Spinal cord (tissue), 10 donors: ENCODE results near the gene PEA15. TPM values are rescaled to one million over a fixed set of nuclear protein-coding genes. Genes with fewer than 3 reads are reported as not detected.

ENCODE experiments used
- DNase-seq, 6 donors: peaks; one replicate each; pipeline versions ENCODE4 v3.0.0 to v3.0.0-alpha.2; 2013 to 2015; ENCODE audit warnings: low spot score in 6 of 6, low read depth in 4 of 6
- H3K27ac ChIP-seq: one replicate; pipeline ENCODE4 v1.5.1; 2013; ENCODE audit warnings: low read depth, low read length, control low read depth
- H3K27me3 ChIP-seq: one replicate; pipeline ENCODE4 v1.6.1; 2013; ENCODE audit warnings: low read length; ENCODE audit not compliant: control insufficient read depth, insufficient read depth
- H3K36me3 ChIP-seq: one replicate; pipeline ENCODE4 v1.6.1; 2013; ENCODE audit warnings: low read length; ENCODE audit not compliant: control insufficient read depth, insufficient read depth
- H3K4me1 ChIP-seq: one replicate; pipeline ENCODE4 v1.6.1; 2013; ENCODE audit warnings: low read length; ENCODE audit not compliant: control insufficient read depth, insufficient read depth
- H3K4me3 ChIP-seq: one replicate; pipeline ENCODE4 v1.5.1; 2013; ENCODE audit warnings: low read depth, low read length, control low read depth
- H3K9me3 ChIP-seq: one replicate; pipeline ENCODE4 v1.6.1; 2013; ENCODE audit warnings: low read length; ENCODE audit not compliant: control insufficient read depth, insufficient read depth
- WGBS: methylation state at CpG from one replicate; pipeline ENCODE4 v1.1.5; 2013; ENCODE audit warnings: missing lambda C conversion rate; ENCODE audit not compliant: insufficient coverage; 5-methylcytosine and 5-hydroxymethylcytosine counted together
- polyA plus RNA-seq, 2 donors: library from polyadenylated mRNA; unstranded; fragments of 120-200 nt; gene quantifications; one replicate each; pipeline ENCODE4 v1.2.1, GENCODE V29; 2013; ENCODE audit not compliant: insufficient read length in 2 of 2
- total RNA-seq, 2 donors: library from RNA; depleted of rRNA in 1 of 2; stranded (reverse); fragments of 120-200 nt in 1 of 2; fragments of >200 nt in 1 of 2; gene quantifications; one replicate each; pipeline versions ENCODE4 v1.2.3 to v1.2.4, GENCODE V29; 2013 to 2014
- donor health status: healthy.

Gene PEA15
- total and polyA plus RNA-seq, 4 donors = 135 to 919 (median 445) TPM

DNA sequence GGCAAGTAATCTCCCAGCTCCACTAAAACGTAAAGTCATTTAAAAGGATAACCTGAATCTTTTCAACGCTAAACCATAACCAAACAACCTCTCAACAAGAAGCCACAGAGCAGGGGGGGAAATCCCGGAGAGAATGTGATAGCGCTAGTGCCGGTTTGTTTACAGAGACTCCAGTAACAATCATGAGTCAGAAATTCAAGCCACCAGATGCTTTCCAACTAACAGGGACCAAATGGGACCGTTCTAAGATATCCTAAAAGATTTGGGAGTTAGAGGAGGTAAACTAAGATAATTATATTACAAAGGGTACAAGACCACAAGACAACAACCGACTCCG, 56.3 kb downstream of the PEA15 start:
- WGBS = 0% methylated on average over 2 of the region's 8 CpGs
- Histone ChIP-seq H3K27me3 (no peaks in the 10 kb centered on the region), H3K36me3 (peaks cover 3% of the 10 kb centered on the region), H3K9me3 (no peaks in the 10 kb centered on the region), H3K27ac (peak overlapping the region; percentile 93), H3K4me3 (peak overlapping the region; percentile 97), H3K4me1 (peaks cover 11% of the 10 kb centered on the region)
- DNase-seq = peak in 3 of 6 donors; percentile 24 to 62 (median 58)

DNA sequence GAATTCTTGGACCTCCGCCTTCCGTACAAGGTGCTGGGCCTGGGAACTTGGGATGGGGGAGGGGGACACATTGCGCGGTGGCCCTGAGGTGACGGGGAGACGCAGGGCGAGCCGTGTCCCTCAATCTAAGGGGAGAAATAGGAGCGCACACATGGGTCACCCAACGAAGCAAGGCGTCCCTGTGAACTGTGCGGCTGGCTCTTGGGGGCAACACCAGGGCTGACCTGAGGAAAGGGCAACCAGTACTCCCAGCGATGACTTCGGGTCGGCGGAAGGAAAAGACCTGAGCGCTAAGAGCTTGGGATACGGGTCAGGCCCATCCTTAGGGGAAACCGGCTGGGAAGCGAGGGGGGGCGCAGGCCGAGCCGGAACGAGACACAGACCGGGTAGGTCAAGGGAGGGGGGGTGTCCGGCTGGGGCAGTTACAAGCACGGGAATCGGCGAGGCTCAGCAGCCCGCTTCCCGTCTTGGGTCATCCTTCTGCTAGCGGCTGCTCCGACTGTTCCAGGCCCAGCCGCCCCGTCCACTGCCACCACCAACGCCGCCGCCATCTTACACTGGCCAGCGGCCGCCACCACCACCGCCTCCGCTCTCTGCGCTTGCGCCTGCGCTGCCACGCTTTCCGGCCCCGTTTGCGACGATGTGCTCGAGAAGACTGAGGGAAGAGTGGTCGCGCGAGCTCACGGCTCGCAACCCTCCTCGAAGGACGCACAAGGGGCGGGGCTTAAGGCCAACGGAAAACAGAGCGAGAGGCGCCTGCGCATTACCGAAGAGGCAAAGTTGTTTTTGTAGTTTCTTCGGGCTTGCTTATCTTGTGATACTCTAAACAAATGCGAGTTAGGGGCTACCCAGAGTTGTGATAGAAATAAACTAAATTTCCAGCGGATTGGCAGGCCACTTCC, 57.0 kb downstream of the PEA15 start, which contains the start of gene DCAF8:
TSS of gene DCAF8 (minus strand) at position 657 of the 902 bp plus-strand sequence. CDS start 18,541 bp downstream, outside the sequence.
- Histone ChIP-seq H3K27me3 (no peaks in the 10 kb centered on the region), H3K9me3 (no peaks in the 10 kb centered on the region), H3K4me1 (peaks cover 11% of the 10 kb centered on the region), H3K4me3 (peak within 1 kb of the TSS; percentile 97), H3K27ac (peak within 1 kb of the TSS; percentile 93), H3K36me3 (peaks cover 3% of the 10 kb centered on the region)
- WGBS = 0% methylated on average over 67 of the region's 67 CpGs
- peak; percentile 94 to 99 (median 98) for DNase-seq

- Histone ChIP-seq H3K4me1 (peaks cover 6% of the 10 kb centered on the region), H3K36me3 (peaks cover 3% of the 10 kb centered on the region), H3K4me3 (no peak overlapping the region), H3K27me3 (no peaks in the 10 kb centered on the region), H3K9me3 (no peaks in the 10 kb centered on the region), H3K27ac (no peak overlapping the region)
- WGBS = no CpG with 5 or more reads among the region's 4 CpGs
- no peak for DNase-seq
Measured at GRCh38 chr1:160264795-160265307, 59.7 kb downstream of the PEA15 start.

Other genes with a start within 250 kb of the PEA15 start
- 10 to 100 TPM in 1 of 2 donors, 1 to 10 TPM in 1; 8.8 to 10.5 TPM for gene PIGM, start 173.4 kb upstream of the PEA15 start, total RNA-seq
- 10 to 100 TPM; 14.0 to 19.2 TPM for gene PIGM, start 173.4 kb upstream of the PEA15 start, polyA plus RNA-seq
- 10 to 100 TPM; 14.9 to 17.1 TPM for gene KCNJ10, start 135.2 kb upstream of the PEA15 start, total RNA-seq
- 10 to 100 TPM; 68.5 to 81.6 TPM for gene KCNJ10, start 135.2 kb upstream of the PEA15 start, polyA plus RNA-seq
- gene KCNJ9, start 123.8 kb upstream of the PEA15 start, total RNA-seq = 1 to 10 TPM; 2.3 to 5.1 TPM
- 10 to 100 TPM; 10.4 to 11.2 TPM for gene KCNJ9, start 123.8 kb upstream of the PEA15 start, polyA plus RNA-seq
- gene IGSF8, start 106.8 kb upstream of the PEA15 start, total RNA-seq = 10 to 100 TPM; 38.5 to 50.2 TPM
- gene IGSF8, start 106.8 kb upstream of the PEA15 start, polyA plus RNA-seq = 10 to 100 TPM; 74.5 to 80.3 TPM
- gene ATP1A2, start 89.6 kb upstream of the PEA15 start, total RNA-seq = 1,000 to 10,000 TPM in 1 of 2 donors, 100 to 1,000 TPM in 1; 281 to 2,060 TPM
- 100 to 1,000 TPM; 440 to 692 TPM for gene ATP1A2, start 89.6 kb upstream of the PEA15 start, polyA plus RNA-seq
- under 1 TPM; 0.10 to 0.50 TPM for gene ATP1A4, start 53.8 kb upstream of the PEA15 start, total RNA-seq
- gene ATP1A4, start 53.8 kb upstream of the PEA15 start, polyA plus RNA-seq = 1 to 10 TPM; 2.1 to 2.6 TPM
- gene CASQ1, start 14.8 kb upstream of the PEA15 start, total RNA-seq = 1 to 10 TPM in 1 of 2 donors, under 1 TPM in 1; 0.99 to 1.3 TPM
- 1 to 10 TPM; 1.4 to 4.6 TPM for gene CASQ1, start 14.8 kb upstream of the PEA15 start, polyA plus RNA-seq
- gene DCAF8, start 57.2 kb downstream of the PEA15 start, total RNA-seq = 100 to 1,000 TPM in 1 of 2 donors, 10 to 100 TPM in 1; 87.6 to 128 TPM
- 100 to 1,000 TPM; 163 to 179 TPM for gene DCAF8, start 57.2 kb downstream of the PEA15 start, polyA plus RNA-seq
- 10 to 100 TPM; 54.6 to 64.4 TPM for gene PEX19, start 79.7 kb downstream of the PEA15 start, total RNA-seq
- 10 to 100 TPM; 66.0 to 67.5 TPM for gene PEX19, start 79.7 kb downstream of the PEA15 start, polyA plus RNA-seq
- gene COPA, start 137.9 kb downstream of the PEA15 start, total RNA-seq = 100 to 1,000 TPM; 170 to 200 TPM
- 100 to 1,000 TPM; 136 to 164 TPM for gene COPA, start 137.9 kb downstream of the PEA15 start, polyA plus RNA-seq
- 10 to 100 TPM; 54.1 to 56.8 TPM for gene NCSTN, start 138.0 kb downstream of the PEA15 start, total RNA-seq
- 10 to 100 TPM; 70.9 to 74.3 TPM for gene NCSTN, start 138.0 kb downstream of the PEA15 start, polyA plus RNA-seq
- 1 to 10 TPM; 1.4 to 1.9 TPM for gene NHLH1, start 161.7 kb downstream of the PEA15 start, total RNA-seq
- gene NHLH1, start 161.7 kb downstream of the PEA15 start, polyA plus RNA-seq = 1 to 10 TPM; 4.9 to 5.2 TPM
- 1 to 10 TPM; 8.7 to 9.1 TPM for gene VANGL2, start 195.2 kb downstream of the PEA15 start, total RNA-seq
- gene VANGL2, start 195.2 kb downstream of the PEA15 start, polyA plus RNA-seq = 10 to 100 TPM; 65.0 to 67.0 TPM